ENCODE measurements around the gene PARD3B.

GRCh38 chr2:205570648-205571047, 1025.4 kb downstream of the PARD3B start:
- TF ChIP-seq CTCF (conservative IDR thresholded peaks at IDR 0.05; ENCODE audit: low read depth, low read length) (no peak), POLR2A (IDR thresholded peaks at IDR 0.05; ENCODE audit: low read depth, low read length) (no peak), RCOR1 (IDR thresholded peaks at IDR 0.05; ENCODE audit: insufficient replicate concordance, low read length) (no peak), RAD21 (IDR thresholded peaks at IDR 0.05; ENCODE audit: low read length) (no peak), BHLHE40 (IDR thresholded peaks at IDR 0.05; ENCODE audit: low read depth, low read length) (no peak), ELK1 (IDR thresholded peaks at IDR 0.05; ENCODE audit: borderline replicate concordance, low read depth, low read length) (no peak)
